Left lobe of liver (tissue), 2 donors: ENCODE data around the gene PREX1. TPM values are rescaled to one million over a fixed set of nuclear protein-coding genes. Genes with fewer than 3 reads are reported as not detected.

ENCODE experiments used
- ATAC-seq: fragments of 200-7000 bp; cut with Tn5 transposase; one replicate; pipeline ENCODE4 v1.9.1; 2020; ENCODE audit warnings: mild to moderate bottlenecking, moderate library complexity
- DNase-seq: peaks from one replicate; pipeline ENCODE4 v3.0.0-alpha.2; 2020; ENCODE audit warnings: low spot score
- total RNA-seq: library from RNA; stranded (reverse); gene quantifications from one replicate; pipeline ENCODE4 v1.2.1, GENCODE V29; 2021
- donor health status: DM: no; HTN: no; CAD: no; lungs with moderate emphysema.
- donor health status: DM: no; HTN: yes; CAD: no.

Gene PREX1
- total RNA-seq, 1 donor from 2014 or later = 5.8 TPM

DNA sequence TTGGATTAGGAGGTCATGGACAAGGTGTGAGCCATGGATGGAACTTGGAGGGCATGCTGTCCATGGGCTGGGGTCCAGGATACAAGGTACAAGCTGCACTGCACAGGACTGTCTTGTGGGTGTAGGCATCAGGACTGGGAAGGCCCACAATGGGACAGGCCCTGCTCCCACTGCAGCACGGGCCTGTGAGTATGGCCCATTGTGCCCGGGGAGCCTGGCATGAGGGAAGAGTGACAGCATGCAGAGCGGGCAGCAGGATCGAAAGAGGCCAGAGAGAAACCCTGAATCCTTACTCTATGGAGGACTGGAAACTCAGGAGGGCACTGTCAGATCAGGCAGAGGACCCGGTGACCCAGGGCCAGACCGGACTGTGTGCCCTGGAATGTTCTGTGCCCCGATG is 211.3 kb downstream of the PREX1 start:
- no peak for ATAC-seq
- no peak for DNase-seq

DNA sequence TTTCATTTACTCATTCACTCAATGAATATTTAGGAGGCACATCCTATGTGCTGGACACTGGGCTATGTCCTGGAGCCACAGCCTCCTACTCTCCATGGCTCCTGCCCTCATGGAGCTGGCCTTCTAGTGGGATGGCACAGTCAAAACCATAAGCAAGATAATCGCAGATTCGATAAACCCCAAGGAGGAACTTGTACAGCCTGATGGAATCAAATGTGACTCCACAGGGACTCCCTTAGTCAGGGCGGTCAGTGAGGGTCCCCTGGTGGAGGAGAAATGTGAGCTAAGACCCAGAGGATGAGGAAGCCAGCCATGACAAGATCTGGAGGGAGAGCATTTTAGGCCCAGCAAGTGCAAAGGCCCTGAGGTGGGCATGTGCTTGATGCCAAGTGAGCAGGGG is 211.9 kb downstream of the PREX1 start:
- no peak for DNase-seq
- no peak for ATAC-seq

DNA sequence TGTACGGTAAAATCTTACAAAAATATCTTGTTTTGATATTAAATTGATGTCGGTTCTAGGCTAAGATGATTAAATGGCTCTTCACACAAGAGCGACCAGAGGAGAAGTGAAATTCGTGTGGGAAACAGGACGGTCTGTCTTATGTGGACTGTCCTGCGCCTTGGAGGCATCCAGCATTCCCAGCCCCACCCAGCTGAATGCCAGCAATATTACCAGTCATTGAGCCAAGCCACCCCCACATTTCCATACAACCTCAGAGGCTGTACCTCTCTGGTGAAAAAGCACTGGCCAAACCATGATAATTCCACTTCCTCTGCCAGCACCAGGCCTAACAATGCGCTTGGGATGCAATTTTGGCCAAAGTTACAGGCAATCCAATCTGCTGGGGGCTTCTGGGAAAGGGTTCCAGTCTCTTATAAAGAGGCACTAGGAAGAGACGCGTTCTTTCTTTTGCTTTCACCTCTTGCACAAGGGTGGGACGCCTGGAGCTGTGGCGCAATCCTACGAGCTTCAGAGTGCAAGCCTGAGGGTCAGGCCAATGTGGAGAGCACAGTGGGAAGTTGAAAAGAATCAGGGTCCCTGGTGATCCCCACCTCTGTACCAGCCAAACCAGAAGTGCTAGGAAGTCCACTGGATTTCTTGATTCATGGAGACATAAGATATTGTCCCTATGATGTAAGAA is 213.1 kb downstream of the PREX1 start:
- ATAC-seq (no peak), DNase-seq (no peak)

DNA sequence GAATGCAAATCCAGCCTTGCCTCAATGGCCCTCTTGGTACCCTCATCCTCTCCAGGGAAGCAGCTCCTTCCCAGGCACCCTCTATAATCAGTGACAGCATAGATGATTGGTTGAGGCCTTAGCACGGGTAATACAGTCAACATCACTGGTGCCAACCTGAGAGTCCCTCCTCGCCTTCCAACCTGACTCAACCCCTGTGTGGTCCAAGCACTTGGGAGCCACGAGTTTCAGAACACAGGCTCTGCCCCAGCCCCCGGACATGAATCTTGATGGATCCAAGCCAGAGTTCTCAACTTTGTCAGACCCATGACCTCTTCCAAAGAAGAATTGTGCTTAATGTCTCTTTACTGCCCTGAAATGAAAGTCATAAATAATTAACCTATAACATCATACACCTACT is 213.9 kb downstream of the PREX1 start:
- ATAC-seq (no peak), DNase-seq (no peak)

DNA sequence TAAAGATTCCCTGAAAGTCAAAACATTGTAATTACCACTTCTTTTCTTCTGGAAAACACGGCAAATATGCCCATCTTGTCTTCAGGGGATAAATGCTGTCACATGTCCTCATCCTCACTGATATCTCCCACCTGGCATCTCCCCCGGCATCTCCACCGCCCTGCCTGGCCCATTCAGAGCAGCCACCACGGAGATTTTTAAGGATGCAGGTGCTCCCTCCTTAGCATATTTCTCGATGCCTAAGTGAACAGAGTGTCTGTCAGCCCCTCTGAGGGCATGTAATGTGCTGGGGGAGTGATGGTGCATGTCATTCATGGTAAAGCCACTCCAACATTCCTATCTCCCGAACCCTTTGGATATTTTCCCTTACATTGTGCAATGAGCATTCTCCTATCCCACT is 215.5 kb downstream of the PREX1 start:
- no peak for ATAC-seq
- no peak for DNase-seq

DNA sequence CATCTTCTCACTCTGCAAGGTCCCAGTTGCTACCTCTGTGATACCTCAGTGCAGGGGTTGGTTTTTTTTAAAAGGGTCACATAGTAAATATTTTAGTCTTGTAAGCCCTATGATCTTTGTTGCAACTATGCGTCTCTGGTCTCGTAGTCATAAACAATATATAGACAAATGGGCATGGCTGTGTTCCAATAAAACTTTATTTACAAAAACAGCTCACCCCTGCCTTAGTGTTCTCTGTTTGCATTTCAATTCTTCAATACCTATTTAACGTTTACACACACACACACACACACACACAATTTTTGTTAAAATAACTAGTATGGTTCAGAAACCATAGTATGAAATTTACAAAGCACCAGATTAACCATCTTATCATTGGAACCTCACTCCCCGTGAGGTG is 216.8 kb downstream of the PREX1 start:
- ATAC-seq (no peak), DNase-seq (no peak)

DNA sequence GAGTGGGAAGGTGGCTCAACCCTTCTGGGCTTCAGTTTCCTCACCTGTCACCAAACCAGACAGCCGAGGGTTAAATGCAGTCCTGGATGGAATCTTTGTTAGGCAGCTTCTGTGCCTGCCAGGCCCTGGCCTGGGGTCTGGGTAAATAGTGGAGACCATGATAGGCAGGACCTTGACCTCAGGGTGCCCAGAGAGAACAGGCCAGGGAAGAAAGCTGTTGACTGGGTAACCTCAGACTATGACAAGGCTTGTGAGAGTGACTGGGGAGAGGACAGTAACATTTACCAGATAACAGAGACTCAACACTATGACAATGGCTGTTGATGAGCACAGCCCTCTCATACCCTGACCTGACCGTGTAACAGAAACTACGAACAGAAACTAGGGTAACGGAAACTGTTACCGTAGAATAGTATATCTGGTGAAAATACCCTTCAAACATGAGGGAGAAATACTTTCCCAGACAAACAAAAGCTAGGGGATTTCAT is 218.3 kb downstream of the PREX1 start:
- ATAC-seq = no peak
- no peak for DNase-seq

DNA sequence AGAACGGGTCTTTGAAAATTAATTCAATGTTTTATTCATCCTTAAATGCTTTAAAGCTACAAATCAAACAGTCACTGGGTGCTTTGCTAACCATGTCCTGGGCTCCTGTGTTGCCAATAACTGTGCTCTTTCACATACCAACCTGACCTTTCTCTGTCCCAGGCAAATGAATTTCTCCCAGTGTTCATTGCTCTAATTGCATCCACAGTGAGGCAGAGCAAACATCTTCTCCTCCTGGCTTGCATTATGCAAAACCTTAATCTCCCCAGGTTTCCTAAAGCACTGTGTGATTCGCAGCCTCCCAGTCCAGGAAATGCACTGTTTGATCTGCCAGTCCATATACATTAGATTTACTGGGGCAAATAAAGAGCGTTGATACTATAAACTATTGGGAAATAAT is 219.0 kb downstream of the PREX1 start:
- ATAC-seq = no peak

DNA sequence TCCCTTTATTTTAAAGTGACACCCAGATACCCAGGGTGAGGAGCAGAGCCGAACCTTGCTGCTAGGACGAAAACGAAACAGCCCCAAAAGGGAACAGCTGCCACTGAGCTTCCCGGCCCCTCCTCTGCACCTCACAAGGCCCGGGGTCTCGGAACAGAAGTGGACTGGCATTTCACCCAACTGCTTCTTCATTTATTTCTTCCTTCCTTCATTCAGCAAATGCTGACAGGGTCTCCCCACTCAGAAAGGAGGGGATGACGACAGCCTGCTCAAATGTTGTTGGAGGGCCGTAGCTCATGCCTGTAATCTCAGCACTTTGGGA is 220.3 kb downstream of the PREX1 start:
- ATAC-seq (no peak), DNase-seq (no peak)

More for the DNA sequence above, 219.0 kb downstream of the PREX1 start:
- no peak for DNase-seq

DNA sequence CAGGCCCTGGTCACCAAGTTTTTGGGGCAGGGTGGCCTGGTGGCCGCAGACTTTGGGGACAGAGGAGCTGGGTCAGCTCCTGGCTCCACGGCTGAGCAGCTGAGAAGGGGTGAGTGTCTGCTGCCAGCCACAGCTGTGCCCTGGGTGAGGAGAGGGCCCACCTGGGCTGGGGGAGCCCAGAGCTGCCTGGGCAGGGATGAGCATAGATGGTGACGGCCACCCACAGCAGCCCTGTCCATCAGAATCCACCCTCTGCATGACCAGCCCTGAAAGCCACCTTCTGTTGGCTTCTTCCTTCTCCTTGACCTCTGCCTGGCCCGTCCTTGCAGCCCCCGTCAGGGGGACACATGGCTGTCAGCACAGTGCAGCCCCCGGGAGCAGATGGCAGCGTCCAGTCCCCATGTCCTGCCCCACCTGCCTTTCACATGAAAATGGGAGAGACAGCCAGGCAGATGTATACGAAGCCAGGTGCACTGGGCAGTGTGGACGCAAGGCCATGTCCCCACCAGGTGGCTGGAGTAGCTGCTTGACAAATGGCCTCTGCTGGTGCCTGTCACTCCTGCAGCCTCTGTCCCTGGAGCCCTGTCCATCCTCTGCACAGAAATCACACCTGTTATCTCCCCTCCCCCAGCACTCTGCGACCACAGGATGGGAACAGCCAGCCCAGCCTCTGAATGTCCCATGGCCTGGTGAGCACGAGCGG is 220.8 kb downstream of the PREX1 start:
- ATAC-seq = no peak

DNA sequence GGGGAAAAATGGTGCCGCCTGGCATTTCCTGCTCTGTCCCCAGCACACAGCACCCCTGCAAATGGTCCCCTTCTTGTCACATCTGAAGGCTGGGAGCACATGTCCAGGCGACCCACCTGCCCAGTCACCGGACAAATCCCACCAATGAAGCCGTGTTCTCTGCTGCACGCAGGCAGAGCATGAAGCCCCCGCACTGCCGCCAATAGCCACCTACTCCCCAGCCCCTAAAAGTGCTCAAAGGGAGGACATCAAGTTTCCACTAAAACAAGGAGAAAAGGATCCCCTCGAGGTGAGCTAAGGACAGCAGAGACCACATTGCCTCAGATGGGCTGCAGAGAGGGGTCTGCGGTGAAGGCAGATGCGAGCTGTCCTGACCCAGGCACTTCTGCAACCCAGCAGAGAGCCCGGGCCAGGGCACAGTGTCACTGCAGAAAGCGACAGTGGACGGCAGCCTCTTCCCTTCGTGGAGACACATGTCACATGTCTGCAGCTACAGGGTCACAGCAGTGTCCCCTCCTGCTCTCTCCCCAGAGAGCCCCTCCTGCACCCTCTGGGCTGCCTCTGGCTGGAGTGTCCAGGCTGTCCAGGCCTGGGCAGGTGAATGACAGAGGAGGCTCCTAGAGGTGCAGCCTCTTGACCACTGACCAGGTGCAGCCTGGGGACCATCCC is 221.5 kb downstream of the PREX1 start:
- no peak for DNase-seq

More for the DNA sequence above, 220.8 kb downstream of the PREX1 start:
- DNase-seq = no peak

DNA sequence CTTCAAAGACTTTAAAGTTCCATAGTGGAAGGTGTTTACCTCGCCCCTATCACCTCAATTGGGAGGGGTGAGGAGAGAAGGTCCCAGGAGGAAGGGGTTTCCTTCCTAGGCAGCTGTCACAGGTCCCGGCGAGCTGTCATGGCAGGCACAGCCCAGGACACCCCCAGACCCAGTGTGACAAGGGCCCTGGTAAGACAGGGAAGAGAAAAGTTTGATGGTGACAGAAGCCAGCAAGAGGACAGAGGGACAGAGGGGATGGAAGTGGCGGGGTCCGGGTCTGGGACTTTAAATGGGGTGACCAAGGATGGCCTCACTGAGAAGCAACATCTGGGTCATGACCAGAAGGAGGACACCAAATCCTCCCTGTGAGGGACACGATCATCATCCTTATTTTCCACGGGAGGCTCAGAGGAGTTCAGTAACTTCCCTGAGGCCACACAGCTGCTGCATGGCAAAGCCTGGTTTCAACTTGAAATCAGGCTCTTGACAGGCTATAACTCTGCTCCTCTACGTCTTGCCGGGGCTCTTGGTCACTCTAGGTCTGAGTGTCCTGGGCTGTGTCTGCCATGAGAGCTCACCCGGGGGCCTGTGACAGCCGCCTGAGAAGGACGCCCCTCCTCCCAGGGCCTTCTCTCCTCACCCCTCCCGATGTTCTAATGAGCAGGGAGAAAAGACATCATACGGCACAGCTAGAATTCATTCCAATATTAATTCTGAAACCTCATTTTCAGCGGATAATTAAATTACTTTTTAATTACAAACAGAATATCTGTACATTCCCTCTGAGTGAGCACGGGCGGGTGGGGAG is 222.2 kb downstream of the PREX1 start:
- DNase-seq (no peak), ATAC-seq (no peak)

More for the DNA sequence above, 221.5 kb downstream of the PREX1 start:
- no peak for ATAC-seq

DNA sequence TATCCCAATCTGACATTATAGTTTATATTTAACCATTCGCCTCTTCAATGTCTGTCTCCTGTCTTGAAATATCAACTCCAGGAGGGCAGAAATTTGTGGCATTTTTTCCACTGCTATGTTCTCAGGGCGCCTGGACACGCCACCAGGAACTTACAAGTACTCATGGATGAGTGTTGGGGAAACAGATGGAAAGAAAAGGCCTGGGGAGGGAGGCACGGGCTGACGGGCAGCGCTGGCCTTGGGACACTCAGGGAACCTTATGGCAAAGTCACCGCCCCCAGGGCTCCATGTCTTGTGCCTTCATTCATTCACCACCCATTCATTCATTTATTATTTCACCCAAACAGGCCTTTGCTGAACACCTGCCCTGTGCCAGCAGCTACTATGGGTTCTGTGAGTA is 222.9 kb downstream of the PREX1 start:
- DNase-seq = no peak
- no peak for ATAC-seq

DNA sequence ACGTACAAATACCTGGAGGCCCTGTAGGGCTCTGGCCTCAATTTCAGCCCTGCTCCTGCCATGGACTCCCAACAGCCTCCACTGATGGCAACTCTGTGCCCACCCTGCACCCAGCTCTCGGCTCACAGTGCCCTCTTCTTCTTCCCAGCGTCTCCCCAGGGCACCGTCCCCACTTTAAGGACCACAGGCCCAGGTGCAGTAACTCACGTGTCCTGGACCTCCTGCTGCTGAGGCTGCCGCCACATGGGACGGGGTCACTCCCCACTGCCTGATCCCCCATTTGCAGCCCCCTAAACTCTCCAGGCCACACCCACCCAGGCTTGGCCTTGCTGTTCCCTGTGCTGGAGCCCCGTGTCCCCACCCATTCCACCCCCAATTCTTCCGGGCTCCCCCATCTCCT is 223.4 kb downstream of the PREX1 start:
- DNase-seq (no peak), ATAC-seq (no peak)

DNA sequence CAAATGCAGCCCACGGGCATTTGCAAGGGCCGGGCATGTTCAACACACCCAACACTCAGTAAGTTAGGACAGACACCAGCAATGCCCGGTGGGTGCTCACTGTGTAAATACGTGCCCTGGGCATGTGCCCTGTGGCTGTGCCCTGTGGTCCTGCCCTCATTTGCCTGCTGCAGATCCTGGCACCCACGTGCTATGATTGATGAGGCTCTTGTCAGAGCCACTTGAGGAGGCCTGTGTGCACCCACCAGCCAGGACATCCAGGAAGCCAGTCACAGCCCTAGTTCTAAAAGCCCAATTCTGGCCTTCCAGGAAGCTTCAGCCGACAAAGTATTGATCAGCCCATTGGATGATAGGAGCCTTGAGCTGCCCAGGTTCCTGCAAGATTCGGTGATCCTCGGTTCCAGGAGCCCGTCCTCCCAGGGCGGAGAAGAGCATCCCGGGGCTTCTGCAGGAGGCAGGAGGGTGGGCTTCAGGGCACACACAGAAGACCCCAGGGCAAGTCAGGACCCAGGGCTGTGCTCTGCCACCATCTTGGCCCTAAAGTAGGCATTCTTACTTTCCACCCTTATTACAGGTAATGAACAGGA is 223.9 kb downstream of the PREX1 start:
- no peak for ATAC-seq
- DNase-seq = no peak

DNA sequence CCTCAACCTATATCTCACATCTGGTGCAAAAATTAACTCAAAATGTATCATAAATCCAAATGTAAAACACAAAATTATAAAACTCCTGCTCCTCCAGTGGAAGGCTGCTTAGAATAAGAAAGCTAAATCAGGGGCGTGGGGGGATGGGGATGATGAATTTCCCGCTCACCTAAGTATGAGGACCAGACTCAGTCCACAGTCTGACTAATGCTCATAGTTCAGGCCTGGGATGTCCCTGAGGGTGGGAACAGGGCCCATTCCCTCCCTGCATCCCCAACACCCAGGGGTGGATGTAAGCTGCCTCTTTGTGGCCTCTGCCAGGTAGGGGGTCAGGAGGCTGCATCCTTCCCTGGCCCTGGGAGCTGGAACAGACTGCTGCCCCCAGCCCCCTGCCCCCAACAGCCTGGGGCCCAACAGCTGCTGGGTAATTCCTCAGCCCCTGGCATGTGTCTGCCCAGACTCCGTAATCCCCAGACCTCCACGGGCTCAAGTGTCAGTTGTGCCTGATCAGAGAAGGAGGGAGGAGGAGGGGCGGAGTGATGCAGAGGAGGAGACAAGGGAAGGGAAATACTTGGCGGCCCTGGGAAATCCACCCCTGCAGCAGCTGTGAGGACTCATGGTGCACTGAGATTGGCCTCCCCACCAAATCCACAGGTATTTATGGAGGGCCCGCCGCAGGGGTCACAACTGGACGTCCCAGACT is 224.5 kb downstream of the PREX1 start:
- DNase-seq = no peak
- no peak for ATAC-seq

DNA sequence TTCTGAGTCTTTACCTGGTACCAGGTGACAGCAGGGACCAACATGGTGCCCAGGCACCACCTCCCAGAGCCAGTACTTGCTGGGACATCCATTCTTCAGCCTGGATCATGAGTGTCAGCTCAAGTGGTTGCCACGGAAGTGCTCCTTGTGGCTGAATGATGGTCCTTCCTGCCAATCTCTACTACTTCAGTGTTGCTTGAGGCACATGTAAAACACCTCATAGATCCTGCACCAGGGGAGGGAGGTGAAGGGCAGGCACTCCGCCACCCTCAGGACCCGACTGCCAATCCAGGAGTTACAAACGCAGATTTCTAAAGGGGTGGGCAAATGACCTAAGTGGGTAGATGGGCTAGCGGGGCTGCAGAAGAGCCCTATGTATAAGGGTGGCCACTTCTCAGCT is 226.0 kb downstream of the PREX1 start:
- DNase-seq = no peak

DNA sequence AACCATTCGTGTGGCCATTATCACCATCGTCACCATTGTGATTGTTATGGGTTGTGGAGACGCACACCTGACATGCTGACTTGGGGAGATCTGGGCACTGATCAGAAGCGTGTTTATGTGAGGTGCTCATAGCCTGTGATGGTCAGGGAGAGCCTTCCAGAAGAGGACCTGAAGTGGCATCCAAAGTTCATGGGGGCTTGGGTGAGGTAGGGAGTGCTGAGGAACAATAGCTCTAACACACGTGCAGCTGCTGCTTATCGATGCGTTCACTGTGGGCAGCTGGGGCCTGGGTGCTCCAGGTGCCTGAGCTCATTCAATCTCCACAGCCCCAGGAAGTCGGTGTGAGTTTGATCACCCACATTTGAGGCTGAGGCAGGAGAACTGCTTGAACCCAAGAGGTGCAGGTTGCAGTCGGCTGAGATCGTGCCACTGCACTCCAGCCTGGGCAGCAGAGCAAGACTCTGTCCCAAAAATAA is 227.3 kb downstream of the PREX1 start:
- ATAC-seq = no peak
- no peak for DNase-seq

More for the DNA sequence above, 226.0 kb downstream of the PREX1 start:
- ATAC-seq = no peak

DNA sequence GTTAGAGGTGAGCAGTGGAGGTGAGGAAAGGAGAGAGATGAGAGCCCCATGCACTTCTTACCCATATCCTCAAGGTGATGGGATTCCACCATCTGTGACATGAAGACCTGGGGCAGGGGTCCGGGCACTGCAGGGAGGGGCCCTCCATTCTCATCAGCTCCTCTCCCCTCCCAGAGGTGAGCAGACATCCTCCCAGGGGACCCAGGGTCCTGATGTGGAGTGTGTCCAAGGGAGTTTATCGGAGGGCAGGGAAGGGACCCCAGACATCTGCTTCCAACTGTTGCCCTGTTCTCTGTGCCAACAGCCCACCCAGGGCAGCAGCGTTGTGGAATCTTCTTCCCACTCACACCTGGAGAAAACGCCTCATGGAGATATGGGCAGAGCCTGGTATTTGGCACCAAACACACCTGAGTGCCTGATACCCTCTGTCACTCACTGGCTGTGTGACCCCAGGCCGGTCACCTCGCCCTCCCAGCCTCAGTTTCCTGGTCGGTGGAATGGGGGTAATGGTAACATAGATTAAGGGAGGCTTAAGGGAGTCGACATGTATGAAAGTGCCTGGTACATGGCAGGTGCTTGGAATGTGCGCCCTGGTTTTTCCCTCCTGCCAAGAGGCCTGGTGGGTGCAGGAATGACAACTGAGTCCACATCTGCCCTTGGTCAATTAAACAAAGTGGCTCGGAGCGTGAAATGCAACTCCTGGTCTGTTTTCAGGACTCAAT is 227.9 kb downstream of the PREX1 start:
- no peak for ATAC-seq
- no peak for DNase-seq
